Stimulated activated CD4-positive, alpha-beta T cell treated with anti-CD3 and anti-CD28 coated beads, Interleukin-12 subunit alpha, Interleukin-12 subunit beta, amount 100 ng/mL, for 24 hours (primary cell): ENCODE results near the gene CYB561.
"Not testable (repeated sequence)": the region's sequence is repeated elsewhere in the genome, so short reads cannot be mapped to it uniquely, and the experiment has no call there.

Experiments
- DNase-seq, 2 experiments: peaks; one replicate each; pipeline ENCODE4 v3.0.0-alpha.2; 2020; ENCODE audit warnings: low read depth in 2 of 2

The CYB561 gene

DNA sequence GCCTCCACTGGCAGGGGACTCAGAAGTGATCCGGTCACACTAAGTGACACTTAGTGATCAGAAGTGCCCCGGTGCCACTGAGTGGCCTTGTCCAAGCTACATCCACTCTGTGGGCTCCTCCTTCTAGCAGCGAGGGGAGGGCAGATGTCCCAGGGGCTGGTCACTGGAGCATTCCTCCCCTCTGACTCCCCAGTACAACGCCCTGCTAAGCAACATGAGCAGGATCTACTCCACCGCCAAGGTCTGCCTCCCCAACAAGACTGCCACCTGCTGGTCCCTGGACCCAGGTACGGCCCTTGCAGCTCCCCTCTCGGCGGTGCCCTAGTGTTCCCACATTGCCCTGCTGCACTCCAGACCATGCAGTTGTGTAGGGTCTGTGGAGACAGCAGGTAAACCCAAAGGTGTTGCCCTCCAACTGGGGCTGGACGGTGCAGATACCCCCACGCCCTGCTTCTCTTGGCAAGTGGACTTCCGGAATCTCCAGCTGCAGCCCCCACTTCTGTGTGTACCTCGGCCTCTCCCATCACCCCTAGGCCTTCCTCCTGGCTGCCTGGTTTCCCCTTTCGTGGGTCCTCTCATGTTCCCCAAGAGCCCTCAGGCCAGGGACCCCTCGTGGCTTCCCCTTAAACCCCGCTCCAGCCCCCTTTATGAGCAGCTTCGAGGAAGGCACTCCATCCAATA lies 32.8 kb upstream of the CYB561 start:
- DNase-seq, result peak; percentile 40 to 69

- no peak for DNase-seq
Measured at GRCh38 chr17:63477480-63478440, 31.7 kb upstream of the CYB561 start.

GRCh38 chr17:63476854-63477479 lies 30.9 kb upstream of the CYB561 start, which contains the start of gene ACE:
TSS of gene ACE (plus strand) at chr17:63477061. CDS start at chr17:63477095, 34 bp downstream.
- peak in 1 of 2 experiments; percentile 15 for DNase-seq

- DNase-seq, result no peak
Measured at GRCh38 chr17:63476459-63476853, 30.4 kb upstream of the CYB561 start.

DNA sequence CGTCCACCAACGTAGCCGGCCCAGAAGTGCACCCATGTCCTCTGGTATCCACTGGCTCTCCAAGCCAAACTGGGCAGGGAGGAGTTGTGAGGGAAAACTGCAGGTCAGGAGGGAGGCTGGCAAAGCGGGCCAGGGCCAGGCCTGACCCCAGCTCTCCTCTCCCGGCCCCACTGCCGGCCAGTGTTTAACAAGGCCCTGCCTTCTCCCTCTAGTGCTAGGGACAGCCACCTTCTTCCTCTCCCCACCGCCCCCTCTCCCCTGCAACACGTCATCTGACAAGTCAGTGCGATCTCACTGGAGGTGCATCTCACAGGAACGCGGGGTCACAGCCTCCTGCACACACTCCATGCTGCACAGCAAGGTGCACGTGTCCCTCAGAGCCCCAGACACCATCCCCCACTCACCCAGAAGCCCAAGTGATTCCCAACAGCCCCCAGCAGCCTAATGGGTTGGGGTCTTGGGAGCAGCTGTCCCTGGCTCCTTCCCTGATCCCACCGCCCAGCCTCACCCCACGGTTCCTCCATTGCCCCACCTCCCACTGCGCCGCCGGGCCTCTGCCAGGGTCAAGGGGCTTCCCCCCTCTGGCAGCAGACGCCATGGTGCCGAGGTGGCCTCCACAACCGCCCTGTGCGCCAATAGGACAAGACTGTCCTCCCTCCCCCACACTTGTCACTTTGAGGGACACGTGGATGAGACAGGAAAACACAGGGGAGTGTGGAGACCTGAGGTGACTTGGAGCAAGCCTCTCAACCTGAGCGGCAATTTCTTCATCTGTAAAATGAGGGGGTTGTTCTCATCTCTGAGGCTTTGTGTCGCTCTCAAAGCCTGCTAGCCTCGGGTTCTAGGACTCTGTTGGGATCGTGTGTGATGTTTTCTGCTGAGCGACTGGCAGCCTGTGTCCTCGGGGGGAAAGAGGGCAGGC lies 29.6 kb upstream of the CYB561 start:
- no peak for DNase-seq

DNA sequence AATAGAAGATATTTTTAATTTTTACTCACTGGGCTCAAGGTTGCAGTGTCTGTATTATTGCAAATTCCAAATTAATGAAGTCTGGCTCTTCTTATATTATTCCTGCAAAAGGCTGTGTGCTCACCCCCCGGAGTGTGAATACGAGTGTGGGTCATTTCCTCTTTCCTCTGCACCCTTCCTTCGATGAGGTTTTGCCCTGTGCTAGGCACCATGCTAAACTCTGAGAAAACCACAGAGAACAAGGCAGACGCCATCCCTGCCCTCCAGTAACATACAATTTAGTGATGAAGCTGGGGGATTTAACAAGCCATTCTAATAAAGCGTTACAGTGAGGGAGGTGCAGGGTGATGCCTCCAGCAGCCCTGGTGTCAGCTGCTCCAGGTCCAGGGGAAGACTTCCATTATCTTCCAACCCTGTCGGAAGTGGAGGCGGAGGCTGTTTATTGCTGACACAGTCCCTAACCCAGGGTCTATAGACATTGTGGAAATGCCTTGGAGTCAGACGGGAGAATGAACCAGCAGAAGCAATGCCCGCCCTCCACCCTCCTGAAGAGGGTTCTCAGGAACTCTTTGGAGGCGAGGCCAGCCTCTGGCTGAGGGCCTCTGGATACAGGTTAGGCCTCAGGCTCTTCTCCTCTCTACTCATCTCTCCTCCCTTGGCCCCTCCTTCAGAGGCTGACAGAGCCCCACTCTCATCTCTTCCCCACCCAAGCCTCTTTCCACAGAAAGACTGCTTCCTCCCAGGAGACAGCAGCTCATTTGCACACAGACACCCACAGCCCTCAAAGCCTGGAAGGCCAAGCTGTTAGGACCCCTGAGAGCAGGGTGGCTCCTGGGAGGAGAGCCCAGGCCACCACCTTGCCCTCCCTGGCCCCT lies 28.7 kb upstream of the CYB561 start:
- DNase-seq, result no peak

DNA sequence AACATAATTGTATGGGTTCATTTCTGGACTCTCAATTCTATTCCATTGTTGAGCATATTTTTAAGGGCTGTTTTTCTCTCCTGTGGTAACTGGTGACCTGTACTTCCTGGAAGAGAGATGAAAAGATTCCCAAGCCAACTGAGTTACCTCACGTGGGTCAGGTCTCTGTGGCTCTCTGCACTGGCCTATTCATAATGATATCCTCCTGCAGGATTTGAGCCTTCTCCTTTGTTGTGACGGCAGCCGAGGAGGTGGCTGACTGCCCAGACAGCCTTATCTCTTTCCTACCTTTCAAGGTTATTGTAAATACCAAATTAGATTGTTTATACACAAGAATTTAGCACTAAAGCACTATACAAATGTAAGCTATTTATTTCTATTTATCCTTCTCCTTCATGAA lies 28.1 kb upstream of the CYB561 start:
- DNase-seq, result no peak

GRCh38 chr17:63468099-63468498 lies 22.0 kb upstream of the CYB561 start:
- DNase-seq, result not testable (repeated sequence)

DNA sequence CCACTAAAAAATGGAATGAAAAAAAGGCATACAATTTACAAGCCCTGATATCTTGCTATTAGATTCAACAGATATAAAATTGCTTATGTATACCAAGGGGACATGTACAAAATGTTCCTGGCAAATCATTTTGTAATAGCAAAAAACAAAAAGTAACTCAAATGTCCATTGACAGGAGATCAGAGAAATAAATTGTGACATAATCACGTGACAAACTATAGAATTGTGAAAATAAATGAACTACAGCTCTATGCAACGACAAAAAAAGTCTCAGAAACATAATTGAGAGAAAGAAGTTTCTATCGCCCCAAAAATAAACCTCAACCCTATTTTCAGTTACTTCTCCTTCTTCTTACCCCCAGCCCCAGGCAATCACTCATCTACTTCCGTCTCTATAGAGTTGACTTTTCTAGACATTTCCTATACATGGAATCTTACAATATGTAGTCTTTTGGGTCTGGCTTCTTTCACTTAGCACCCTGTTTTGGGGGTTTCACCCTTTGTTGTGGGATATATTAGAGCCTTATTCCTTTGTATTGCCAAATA lies 18.7 kb upstream of the CYB561 start:
- no peak for DNase-seq

DNA sequence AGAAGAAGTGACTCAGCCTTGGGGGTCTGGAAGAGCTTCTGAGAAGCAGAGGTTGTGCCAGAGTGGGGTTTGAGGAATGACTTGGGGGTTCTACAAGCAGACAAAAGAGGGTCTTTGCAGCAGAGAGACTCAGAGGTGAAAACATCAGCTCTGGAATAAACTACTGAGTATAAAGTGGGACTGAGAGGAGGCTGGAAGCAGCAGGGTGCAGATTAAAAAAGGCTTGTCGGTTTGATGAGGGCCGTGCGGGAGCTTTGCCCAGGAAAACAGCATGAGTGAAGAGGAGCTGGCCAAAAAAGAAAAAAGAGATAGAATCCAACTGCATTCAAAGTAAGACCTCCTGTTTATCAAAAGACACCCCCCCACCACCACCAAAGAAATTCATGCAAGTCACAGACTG lies 17.7 kb upstream of the CYB561 start:
- no peak for DNase-seq

GRCh38 chr17:63460018-63460417 lies 13.9 kb upstream of the CYB561 start:
- DNase-seq, result no peak

- DNase-seq, result no peak
Measured at GRCh38 chr17:63458478-63458877, 12.4 kb upstream of the CYB561 start.

GRCh38 chr17:63455417-63455816 lies 9.3 kb upstream of the CYB561 start:
- no peak for DNase-seq

DNA sequence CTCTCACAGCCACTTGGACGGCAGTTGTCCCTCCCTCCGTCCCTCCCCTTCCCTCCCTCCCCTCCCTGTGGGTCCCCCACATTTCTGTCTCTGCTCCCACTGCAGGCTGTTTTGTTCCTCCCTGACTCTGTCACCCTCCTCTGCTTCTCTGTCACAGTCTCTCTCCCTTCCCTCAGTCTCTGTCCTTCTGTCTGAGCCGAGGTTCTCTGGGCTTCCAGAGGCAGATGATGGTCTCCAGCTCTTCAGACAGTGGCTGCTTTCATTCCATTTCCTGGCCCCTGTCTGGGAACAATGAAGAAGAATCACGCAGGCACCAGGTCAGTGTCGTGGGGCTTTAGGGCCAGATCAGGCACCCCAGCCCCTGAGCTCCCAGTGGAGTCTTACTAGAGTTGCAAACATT lies 8.8 kb upstream of the CYB561 start:
- no peak for DNase-seq

DNA sequence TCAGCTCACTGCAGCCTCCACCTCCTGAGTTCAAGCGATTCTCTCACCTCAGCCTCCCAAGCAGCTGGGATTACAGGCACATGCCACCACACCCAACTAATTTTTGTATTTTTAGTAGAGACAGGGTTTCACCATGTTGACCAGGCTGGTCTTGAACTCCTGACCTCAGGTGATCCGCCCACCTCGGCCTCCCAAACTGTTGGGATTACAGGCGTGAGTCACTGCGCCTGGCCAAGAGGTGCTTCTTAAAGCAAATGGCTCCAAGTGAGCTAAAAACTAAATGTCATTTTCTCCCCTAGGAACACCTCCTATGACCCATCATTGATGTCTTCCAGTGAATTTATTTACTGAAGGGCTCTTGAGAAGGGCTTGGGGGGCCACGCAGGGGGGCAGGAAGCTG lies 8.3 kb upstream of the CYB561 start:
- DNase-seq, result not testable (repeated sequence)

GRCh38 chr17:63452962-63453551 lies 7.0 kb upstream of the CYB561 start:
- no peak for DNase-seq

DNA sequence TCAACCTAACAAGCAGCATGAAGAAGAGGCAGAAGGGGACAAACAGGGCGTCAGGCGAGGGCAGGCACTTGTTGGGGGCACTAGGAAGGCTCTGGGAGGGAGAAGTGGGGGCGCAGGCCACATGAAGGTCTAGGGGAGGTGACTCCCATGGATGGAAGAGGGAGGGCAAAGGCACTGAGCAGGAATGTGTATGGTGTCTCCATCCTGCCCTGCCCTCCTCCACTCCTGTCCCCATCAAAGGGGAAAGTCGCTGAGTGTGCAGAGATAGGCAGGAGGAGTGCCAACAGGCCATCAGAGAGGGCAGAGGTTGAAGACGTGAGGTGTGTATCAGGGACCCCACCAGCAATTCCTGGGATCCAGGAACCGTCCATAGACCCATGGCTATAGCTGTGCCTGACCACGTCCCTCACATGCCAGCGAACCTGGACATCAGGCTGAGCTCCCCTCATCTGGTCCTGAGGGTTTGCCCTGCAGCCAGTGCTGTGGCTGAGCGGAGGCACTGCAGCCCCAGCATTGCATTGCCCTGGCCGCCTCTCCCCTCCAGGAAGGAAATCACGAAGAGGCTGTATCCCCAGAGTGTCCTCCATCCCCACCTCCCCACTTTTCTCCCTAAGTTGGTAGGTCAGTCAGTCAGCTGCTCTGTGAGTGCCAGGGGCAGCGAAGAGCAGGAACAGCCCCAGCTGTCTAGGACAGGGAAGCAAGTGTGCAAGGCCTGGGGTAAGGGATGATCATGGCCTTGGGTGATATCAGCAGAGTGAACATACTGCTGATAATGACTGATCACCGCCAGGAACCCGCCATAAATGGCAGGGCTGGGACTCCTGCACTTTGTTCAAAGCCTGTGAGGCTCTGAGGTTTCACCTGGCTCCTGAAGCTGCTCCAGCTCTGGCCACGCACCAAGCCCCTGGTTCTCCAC lies 6.2 kb upstream of the CYB561 start:
- DNase-seq, result no peak

- DNase-seq, result no peak
Measured at GRCh38 chr17:63451150-63451549, 5.0 kb upstream of the CYB561 start.

- DNase-seq, result no peak
Measured at GRCh38 chr17:63450551-63450950, 4.4 kb upstream of the CYB561 start.
